AG10803 (cell line): ENCODE data around the gene CACNA1C.

Experiments
- DNase-seq: peaks from one replicate; pipeline ENCODE4 v3.0.0; 2010; ENCODE audit warnings: low read depth
- H3K4me3 ChIP-seq: 2 replicates; pipeline ENCODE4 v1.5.1; 2011; ENCODE audit warnings: mild to moderate bottlenecking, low read length, control low read depth
- CTCF ChIP-seq: conservative IDR thresholded peaks from 2 replicates; pipeline ENCODE4 v1.5.1; 2011; ENCODE audit warnings: mild to moderate bottlenecking, low read length, control low read depth, inconsistent platforms

The CACNA1C gene

GRCh38 chr12:2691006-2691344, 638.2 kb downstream of the CACNA1C start:
- H3K4me3 ChIP-seq, result no peak overlapping the region
- DNase-seq, result no peak
- no peak for TF ChIP-seq CTCF

GRCh38 chr12:2691345-2692071, 638.7 kb downstream of the CACNA1C start:
- H3K4me3 ChIP-seq, result no peak overlapping the region
- DNase-seq, result no peak
- TF ChIP-seq CTCF, result no peak

- TF ChIP-seq CTCF, result no peak
- DNase-seq, result no peak
- no peak overlapping the region for H3K4me3 ChIP-seq
These were observed 639.3 kb downstream of the CACNA1C start for GRCh38 chr12:2692080-2692479.

- TF ChIP-seq CTCF, result peak; percentile 17; the same call in 1 of the 2 replicates
- no peak overlapping the region for H3K4me3 ChIP-seq
- no peak for DNase-seq
These were observed 640.6 kb downstream of the CACNA1C start for GRCh38 chr12:2693244-2693860.

GRCh38 chr12:2693980-2694610, 641.3 kb downstream of the CACNA1C start:
- no peak for DNase-seq
- no peak for TF ChIP-seq CTCF

GRCh38 chr12:2696136-2696535, 643.3 kb downstream of the CACNA1C start:
- TF ChIP-seq CTCF, result no peak
- no peak overlapping the region for H3K4me3 ChIP-seq
- DNase-seq, result peak; percentile 19

More at GRCh38 chr12:2693980-2694610, 641.3 kb downstream of the CACNA1C start:
- H3K4me3 ChIP-seq, result no peak overlapping the region
